CD14-positive monocyte (primary cell): ENCODE results near the gene MAMDC2. TPM values are rescaled to one million over a fixed set of nuclear protein-coding genes. Genes with fewer than 3 reads are reported as not detected.

ENCODE experiments used
- DNase-seq, 3 donors: peaks; one replicate each; pipeline ENCODE4 v3.0.0-alpha.2; 2011 to 2022
- H2AFZ ChIP-seq: 2 replicates; pipeline ENCODE4 v1.6.0; 2012; ENCODE audit warnings: mild to moderate bottlenecking, low read depth, low read length, inconsistent platforms; ENCODE audit not compliant: insufficient read depth, poor library complexity, severe bottlenecking
- H3K27ac ChIP-seq, 2 donors: 1 replicate in 1 of 2; 2 replicates in 1 of 2; pipeline ENCODE4 v1.5.1; 2012 to 2013; ENCODE audit warnings: low read length in 2 of 2, control low read depth in 1 of 2, inconsistent platforms in 1 of 2, low read depth in 1 of 2, mild to moderate bottlenecking in 1 of 2
- H3K27me3 ChIP-seq, 2 donors: one replicate each; pipeline versions ENCODE4 v1.6.0 to v1.6.1; 2011 to 2013; ENCODE audit warnings: low read length in 2 of 2; ENCODE audit not compliant: control insufficient read depth in 2 of 2, insufficient read depth in 2 of 2
- H3K36me3 ChIP-seq, 2 donors: replicated peaks in 1 of 2; 1 replicate in 1 of 2; 2 replicates in 1 of 2; pipeline versions ENCODE4 v1.5.1 to v1.6.1; 2012 to 2013; ENCODE audit warnings: low read length in 2 of 2, control low read depth in 1 of 2, inconsistent platforms in 1 of 2, mild to moderate bottlenecking in 1 of 2; ENCODE audit not compliant: insufficient read depth in 2 of 2, control insufficient read depth in 1 of 2
- H3K4me1 ChIP-seq, 2 donors: 1 replicate in 1 of 2; 2 replicates in 1 of 2; pipeline versions ENCODE4 v1.5.1 to v1.6.1; 2012 to 2013; ENCODE audit warnings: low read length in 2 of 2, control low read depth in 1 of 2, inconsistent platforms in 1 of 2, mild to moderate bottlenecking in 1 of 2, moderate library complexity in 1 of 2; ENCODE audit not compliant: insufficient read depth in 2 of 2, control insufficient read depth in 1 of 2
- H3K4me2 ChIP-seq: replicated peaks from 2 replicates; pipeline ENCODE3; 2012; ENCODE audit warnings: low read length, moderate library complexity, mild to moderate bottlenecking; ENCODE audit not compliant: poor library complexity, severe bottlenecking; ENCODE audit errors: extremely low read depth
- H3K4me3 ChIP-seq, 3 experiments: fragments of 200-600 bp in 1 of 3; sonication (generic) in 1 of 3; replicated peaks in 1 of 3; 1 replicate in 2 of 3; 2 replicates in 1 of 3; pipeline ENCODE4 v1.5.1; 2011 to 2013; ENCODE audit warnings: low read length in 3 of 3, mild to moderate bottlenecking in 3 of 3, control low read depth in 2 of 3, low read depth in 2 of 3, inconsistent platforms in 1 of 3, moderate library complexity in 1 of 3
- H3K79me2 ChIP-seq: 2 replicates; pipeline ENCODE4 v1.6.0; 2012; ENCODE audit warnings: mild to moderate bottlenecking, control low read depth, inconsistent platforms, low read length, moderate library complexity; ENCODE audit not compliant: insufficient read depth
- H3K9ac ChIP-seq: 2 replicates; pipeline ENCODE4 v1.6.0; 2017; ENCODE audit warnings: low read length, mild to moderate bottlenecking; ENCODE audit not compliant: insufficient read depth, poor library complexity, severe bottlenecking
- H3K9me3 ChIP-seq, 2 donors: replicated peaks in 1 of 2; 1 replicate in 1 of 2; 2 replicates in 1 of 2; pipeline versions ENCODE4 v1.5.1 to v1.6.1; 2012 to 2013; ENCODE audit warnings: low read length in 2 of 2, control low read depth in 1 of 2; ENCODE audit not compliant: control insufficient read depth in 1 of 2, insufficient read depth in 1 of 2
- H4K20me1 ChIP-seq: 2 replicates; pipeline ENCODE4 v1.6.0; 2012; ENCODE audit warnings: mild to moderate bottlenecking, low read length, control low read depth, moderate library complexity; ENCODE audit not compliant: insufficient read depth
- H3K27ac Mint-ChIP-seq, 7 donors: one replicate each; pipeline ENCODE4 v1.8.0; 2020; ENCODE audit warnings: mild to moderate bottlenecking in 7 of 7, mixed read lengths in 7 of 7, moderate library complexity in 6 of 7, inconsistent platforms in 2 of 7
- H3K27me3 Mint-ChIP-seq, 3 donors: one replicate each; pipeline ENCODE4 v1.8.0; 2021 to 2022; ENCODE audit warnings: low read depth in 3 of 3, mild to moderate bottlenecking in 3 of 3, mixed read lengths in 3 of 3, moderate library complexity in 3 of 3, inconsistent platforms in 1 of 3
- H3K36me3 Mint-ChIP-seq, 2 donors: one replicate each; pipeline ENCODE4 v1.8.0; 2020; ENCODE audit warnings: mixed read lengths in 2 of 2, inconsistent platforms in 1 of 2, mild to moderate bottlenecking in 1 of 2
- H3K4me1 Mint-ChIP-seq: one replicate; pipeline ENCODE4 v1.8.0; 2020; ENCODE audit warnings: mild to moderate bottlenecking, mixed read lengths
- H3K4me3 Mint-ChIP-seq, 2 donors: one replicate each; pipeline ENCODE4 v1.8.0; 2020; ENCODE audit warnings: mild to moderate bottlenecking in 2 of 2, mixed read lengths in 2 of 2, moderate library complexity in 1 of 2
- H3K9me3 Mint-ChIP-seq, 7 donors: one replicate each; pipeline ENCODE4 v1.8.0; 2020 to 2022; ENCODE audit warnings: mixed read lengths in 7 of 7, mild to moderate bottlenecking in 6 of 7, moderate library complexity in 6 of 7, inconsistent platforms in 2 of 7
- CTCF ChIP-seq: fragments of 200-600 bp; IDR thresholded peaks from one replicate; pipeline ENCODE4 v1.8.0; 2022; ENCODE audit warnings: antibody characterized with exemption, mild to moderate bottlenecking
- WGBS: methylation state at CpG from one replicate; pipeline ENCODE4 v1.1.5; 2013; ENCODE audit warnings: missing lambda C conversion rate; ENCODE audit not compliant: insufficient coverage; 5-methylcytosine and 5-hydroxymethylcytosine counted together
- intact Hi-C, 2 donors: fragments of 100-400 bp; cut with micrococcal nuclease; formaldehyde crosslinking; loops; one replicate each; pipeline versions ENCODE4 v1.15.0 to v1.15.1; 2023
- polyA plus RNA-seq, 3 donors: library from polyadenylated mRNA; depleted of rRNA in 1 of 3; unstranded in 2 of 3; stranded (reverse) in 1 of 3; fragments of 300-500 nt in 2 of 3; fragments of >200 nt in 1 of 3; fragmentation: Illumina TruSeq in 2 of 3; gene quantifications; 1 replicate in 2 of 3; 2 replicates in 1 of 3; pipeline ENCODE4 v1.2.3, GENCODE V29; 2012 to 2021

Gene MAMDC2
- polyA plus RNA-seq, 3 donors: 0.05 to 0.09 TPM; not detected in 1

- H3K36me3 ChIP-seq: no peaks in the 10 kb centered on the region
- intact Hi-C loops: loop anchor here in 1 of 2 donors (10.0 kb wide), 1 partner anchor 65 kb away; no protein-coding TSS in a partner anchor
- WGBS: 93% methylated on average over 2 of the region's 3 CpGs
Observed at GRCh38 chr9:70159630-70160029, 116.0 kb downstream of the MAMDC2 start.

More at GRCh38 chr9:70159630-70160029, 116.0 kb downstream of the MAMDC2 start:
- Mint-ChIP-seq H3K4me3 (no peak overlapping the region), H3K4me1 (no peaks in the 10 kb centered on the region), H3K36me3 (no peaks in the 10 kb centered on the region), H3K27me3 (no peaks in the 10 kb centered on the region), H3K27ac (no peak overlapping the region), H3K9me3 (peaks cover 0 to 3% (median 0%) of the 10 kb centered on the region in 7 donors)
- H3K79me2 ChIP-seq: no peaks in the 10 kb centered on the region
- H3K9me3 ChIP-seq: peaks cover 0 to 3% of the 10 kb centered on the region in 2 donors
- H4K20me1 ChIP-seq: no peaks in the 10 kb centered on the region
- H3K27ac ChIP-seq: no peak overlapping the region
- TF ChIP-seq CTCF: no peak
- no peak for DNase-seq
- H3K4me2 ChIP-seq: no peak overlapping the region
- H3K4me1 ChIP-seq: no peaks in the 10 kb centered on the region
- H3K4me3 ChIP-seq: no peak overlapping the region
- no peaks in the 10 kb centered on the region for H3K27me3 ChIP-seq
- no peak overlapping the region for H2AFZ ChIP-seq
- H3K9ac ChIP-seq: no peak overlapping the region
